Left colon (tissue), 2 donors: ENCODE results near the gene WTIP. TPM values are rescaled to one million over a fixed set of nuclear protein-coding genes. Genes with fewer than 3 reads are reported as not detected.

Experiments
- ATAC-seq: fragments of 200-7000 bp; cut with Tn5 transposase; one replicate; pipeline ENCODE4 v1.9.1; 2020; ENCODE audit warnings: mild to moderate bottlenecking, moderate library complexity
- DNase-seq, 2 donors: peaks; one replicate each; pipeline ENCODE4 v3.0.0-alpha.2; 2020
- intact Hi-C, 2 donors: fragments of 100-400 bp; cut with DNase I in 1 of 2; cut with micrococcal nuclease in 1 of 2; formaldehyde crosslinking; loops; one replicate each; pipeline versions ENCODE4 v1.11.2 to v1.14.0; 2022; cut with DNase I, micrococcal nuclease
- total RNA-seq, 2 donors: library from RNA; stranded (reverse); fragmentation: NEBNext Ultra II Directional; extraction: Animal tissue kit (Norgen Biotek cat#: 25700); gene quantifications; one replicate each; pipeline ENCODE4 v1.2.1, GENCODE V29; 2021
- donor health status: DM: no; HTN: no; CAD: no.
- donor health status: DM: yes; HTN: yes; CAD: no.

The WTIP gene
- total RNA-seq, 2 donors from 2014 or later: 1.6 to 3.4 TPM

GRCh38 chr19:34525001-34525400, 43.4 kb downstream of the WTIP start:
- intact Hi-C loops: no loop called here
- ATAC-seq (no peak), DNase-seq (no peak)

GRCh38 chr19:34534206-34534605, 52.6 kb downstream of the WTIP start:
- ATAC-seq (no peak), DNase-seq (no peak)
- intact Hi-C loops: no loop called here

GRCh38 chr19:34539396-34539795, 57.8 kb downstream of the WTIP start:
- ATAC-seq: no peak
- DNase-seq: no peak
- intact Hi-C loops: no loop called here

GRCh38 chr19:34540811-34541557, 59.4 kb downstream of the WTIP start:
- DNase-seq: no peak
- intact Hi-C loops: loop anchor here in 1 of 2 donors (2.0 kb wide), 1 partner anchor 206 kb away; no protein-coding TSS in a partner anchor
- ATAC-seq: no peak

- ATAC-seq (no peak), DNase-seq (no peak)
- intact Hi-C loops: no loop called here
Observed at GRCh38 chr19:34549833-34550232, 68.3 kb downstream of the WTIP start.

- ATAC-seq: no peak
Observed at GRCh38 chr19:34555447-34555846, 73.9 kb downstream of the WTIP start.

GRCh38 chr19:34556488-34556887, 74.9 kb downstream of the WTIP start:
- ATAC-seq: no peak
- DNase-seq: peak in 1 of 2 donors; percentile 25
- intact Hi-C loops: no loop called here

More at GRCh38 chr19:34555447-34555846, 73.9 kb downstream of the WTIP start:
- intact Hi-C loops: no loop called here
- no peak for DNase-seq

- no peak for ATAC-seq
- intact Hi-C loops: no loop called here
- no peak for DNase-seq
Observed at GRCh38 chr19:34559045-34559444, 77.5 kb downstream of the WTIP start.

GRCh38 chr19:34560229-34560628, 78.7 kb downstream of the WTIP start:
- intact Hi-C loops: no loop called here
- DNase-seq (no peak), ATAC-seq (no peak)

Other genes with a start within 250 kb of the WTIP start
- gene GARRE1, start 227.2 kb upstream of the WTIP start, total RNA-seq: 10 to 100 TPM; 19.6 to 22.0 TPM
- 100 to 1,000 TPM; 265 to 364 TPM for gene GPI, start 116.6 kb upstream of the WTIP start, total RNA-seq
- gene PDCD2L, start 77.4 kb upstream of the WTIP start, total RNA-seq: 1 to 10 TPM; 4.3 to 6.3 TPM
- gene UBA2, start 53.4 kb upstream of the WTIP start, total RNA-seq: 10 to 100 TPM; 42.8 to 47.4 TPM
- under 1 TPM; 0.59 to 0.61 TPM for gene SCGB2B2, start 195.4 kb downstream of the WTIP start, total RNA-seq
- 10 to 100 TPM; 14.6 to 15.4 TPM for gene ZNF302, start 195.9 kb downstream of the WTIP start, total RNA-seq